Ovary (tissue), 3 donors: Measurements from ENCODE around the gene KCNN3.

ENCODE experiments used
- POLR2A ChIP-seq: fragments of 450-650 bp; IDR thresholded peaks from one replicate; pipeline ENCODE4 v1.6.1; 2017; ENCODE audit warnings: antibody characterized with exemption, mild to moderate bottlenecking, moderate library complexity
- TF ChIP-seq, protein P1 (sequence below), 3 donors: fragments of 450-650 bp in 2 of 3; fragments of 200-600 bp in 1 of 3; IDR thresholded peaks; one replicate each; pipeline versions ENCODE4 v1.5.1 to v1.8.0; 2016 to 2022; ENCODE audit warnings: antibody characterized with exemption in 3 of 3, mild to moderate bottlenecking in 1 of 3
- donor health status: DM: no; HTN: no; CAD: no.

DNA sequence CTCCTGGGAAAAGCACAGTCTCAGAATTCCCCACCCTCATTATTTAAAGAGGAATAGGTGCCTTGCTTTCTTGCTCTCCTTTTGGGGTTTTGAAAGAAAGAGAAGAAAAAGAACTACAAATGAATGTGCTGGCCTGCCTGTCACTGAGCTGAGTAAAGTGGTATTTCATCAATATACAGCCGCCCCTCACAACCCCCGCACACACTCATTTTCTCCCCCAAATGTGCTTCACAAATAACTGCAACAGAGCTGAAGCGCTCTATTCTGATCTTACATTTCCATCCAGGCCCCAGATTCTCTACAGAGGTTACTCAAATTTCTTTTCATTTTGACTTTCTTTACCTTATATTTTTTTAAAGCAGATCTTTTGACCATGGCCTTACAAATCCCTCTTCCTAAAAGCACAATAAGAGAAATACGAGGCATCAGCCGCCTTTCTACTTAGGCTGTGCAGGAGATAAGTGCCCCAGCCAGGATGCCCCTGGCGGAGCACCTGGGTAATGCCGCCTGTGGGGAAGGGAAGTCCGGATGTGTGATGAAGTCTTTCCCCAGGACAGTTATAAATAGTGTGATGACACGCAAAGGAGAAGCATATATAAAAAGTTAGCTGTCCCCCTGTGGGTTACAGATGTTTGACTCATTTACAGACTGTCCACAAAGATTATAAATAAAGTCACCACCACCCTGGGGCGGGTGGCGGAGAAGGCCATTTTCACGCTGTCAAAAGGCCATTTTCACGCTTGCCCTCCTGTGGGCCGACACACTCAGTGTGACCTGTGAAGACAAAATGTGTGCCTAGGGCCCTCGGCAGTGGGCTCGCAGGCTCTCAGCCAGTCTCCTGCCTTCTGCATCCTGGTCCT lies 6.5 kb downstream of the KCNN3 start:
- TF ChIP-seq, protein P1, sequence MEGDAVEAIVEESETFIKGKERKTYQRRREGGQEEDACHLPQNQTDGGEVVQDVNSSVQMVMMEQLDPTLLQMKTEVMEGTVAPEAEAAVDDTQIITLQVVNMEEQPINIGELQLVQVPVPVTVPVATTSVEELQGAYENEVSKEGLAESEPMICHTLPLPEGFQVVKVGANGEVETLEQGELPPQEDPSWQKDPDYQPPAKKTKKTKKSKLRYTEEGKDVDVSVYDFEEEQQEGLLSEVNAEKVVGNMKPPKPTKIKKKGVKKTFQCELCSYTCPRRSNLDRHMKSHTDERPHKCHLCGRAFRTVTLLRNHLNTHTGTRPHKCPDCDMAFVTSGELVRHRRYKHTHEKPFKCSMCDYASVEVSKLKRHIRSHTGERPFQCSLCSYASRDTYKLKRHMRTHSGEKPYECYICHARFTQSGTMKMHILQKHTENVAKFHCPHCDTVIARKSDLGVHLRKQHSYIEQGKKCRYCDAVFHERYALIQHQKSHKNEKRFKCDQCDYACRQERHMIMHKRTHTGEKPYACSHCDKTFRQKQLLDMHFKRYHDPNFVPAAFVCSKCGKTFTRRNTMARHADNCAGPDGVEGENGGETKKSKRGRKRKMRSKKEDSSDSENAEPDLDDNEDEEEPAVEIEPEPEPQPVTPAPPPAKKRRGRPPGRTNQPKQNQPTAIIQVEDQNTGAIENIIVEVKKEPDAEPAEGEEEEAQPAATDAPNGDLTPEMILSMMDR (IDR thresholded peaks at IDR 0.05), result no peak
- no peak for TF ChIP-seq POLR2A
